NB4 (cell line): Measurements from ENCODE around the gene SH2D1B.

ENCODE experiments used
- MYC ChIP-seq: IDR thresholded peaks from 2 replicates; pipeline ENCODE4 v1.6.1; 2011; ENCODE audit warnings: low read depth, low read length
- POLR2A ChIP-seq: IDR thresholded peaks from 2 replicates; pipeline ENCODE4 v1.6.1; 2011; ENCODE audit warnings: mild to moderate bottlenecking; ENCODE audit not compliant: insufficient read length; ENCODE audit errors: extremely low read depth
- TF ChIP-seq, protein P1 (sequence below): IDR thresholded peaks from one replicate; pipeline ENCODE4 v1.5.1; 2012; ENCODE audit warnings: low read depth, low read length

DNA sequence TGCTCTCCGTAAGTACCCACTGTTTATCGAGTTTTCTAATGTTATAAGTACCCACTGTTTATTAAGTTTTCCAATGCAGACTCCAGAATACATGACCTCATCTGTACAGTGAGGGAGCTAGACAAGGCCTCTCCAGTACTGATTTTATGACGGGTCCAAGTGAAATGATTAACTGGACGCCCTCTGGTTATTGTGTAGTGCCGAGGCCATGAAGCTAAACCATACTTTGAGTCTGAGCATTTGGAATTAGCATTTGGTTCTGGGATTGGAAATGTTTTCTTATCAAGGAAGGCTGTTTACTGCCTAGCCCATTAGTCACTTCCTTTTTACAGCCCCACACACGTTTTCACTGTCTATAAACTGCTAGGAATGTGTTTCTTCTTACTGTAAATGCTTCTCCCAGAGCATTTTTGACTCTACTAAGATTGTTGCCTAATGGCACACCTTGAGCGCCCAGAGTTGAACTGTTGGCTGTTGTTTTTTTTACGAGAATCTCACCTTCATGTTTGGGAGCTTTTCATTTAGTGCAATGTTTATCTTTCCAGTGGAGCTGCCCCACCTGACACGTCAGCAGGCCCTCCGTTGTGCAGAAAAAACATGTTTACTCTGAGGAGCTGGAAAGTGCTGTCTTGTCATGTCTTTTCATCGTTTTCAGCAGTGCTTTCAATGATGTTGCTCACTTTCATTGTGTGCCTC, 62.2 kb downstream of the SH2D1B start:
- TF ChIP-seq, protein P1, sequence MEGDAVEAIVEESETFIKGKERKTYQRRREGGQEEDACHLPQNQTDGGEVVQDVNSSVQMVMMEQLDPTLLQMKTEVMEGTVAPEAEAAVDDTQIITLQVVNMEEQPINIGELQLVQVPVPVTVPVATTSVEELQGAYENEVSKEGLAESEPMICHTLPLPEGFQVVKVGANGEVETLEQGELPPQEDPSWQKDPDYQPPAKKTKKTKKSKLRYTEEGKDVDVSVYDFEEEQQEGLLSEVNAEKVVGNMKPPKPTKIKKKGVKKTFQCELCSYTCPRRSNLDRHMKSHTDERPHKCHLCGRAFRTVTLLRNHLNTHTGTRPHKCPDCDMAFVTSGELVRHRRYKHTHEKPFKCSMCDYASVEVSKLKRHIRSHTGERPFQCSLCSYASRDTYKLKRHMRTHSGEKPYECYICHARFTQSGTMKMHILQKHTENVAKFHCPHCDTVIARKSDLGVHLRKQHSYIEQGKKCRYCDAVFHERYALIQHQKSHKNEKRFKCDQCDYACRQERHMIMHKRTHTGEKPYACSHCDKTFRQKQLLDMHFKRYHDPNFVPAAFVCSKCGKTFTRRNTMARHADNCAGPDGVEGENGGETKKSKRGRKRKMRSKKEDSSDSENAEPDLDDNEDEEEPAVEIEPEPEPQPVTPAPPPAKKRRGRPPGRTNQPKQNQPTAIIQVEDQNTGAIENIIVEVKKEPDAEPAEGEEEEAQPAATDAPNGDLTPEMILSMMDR = no peak
- no peak for TF ChIP-seq MYC
- TF ChIP-seq POLR2A = no peak
